OCI-LY7 (cell line): Measurements from ENCODE around the gene CRIP2. TPM values are rescaled to one million over a fixed set of nuclear protein-coding genes. Genes with fewer than 3 reads are reported as not detected.

ENCODE experiments used
- BruUV-seq: library from RNA; stranded (reverse); fragments of 400-500 nt; replicated peaks from 2 replicates; lab custom pipeline; 2021; lab: Mats Ljungman, UMichigan
- CTCF ChIA-PET: fragments of 300-600 bp; sonication (Branson Sonifier 250); formaldehyde crosslinking; loops from one replicate; lab custom pipeline; 2022; ENCODE audit warnings: antibody characterized with exemption; ENCODE audit not compliant: unreplicated experiment; lab: Charles Lee
- POLR2A ChIA-PET: fragments of 300-600 bp; sonication (Branson Sonifier 250); formaldehyde crosslinking; loops from one replicate; lab custom pipeline; 2022; ENCODE audit warnings: antibody characterized with exemption; lab: Charles Lee
- DNase-seq: peaks from one replicate; pipeline ENCODE4 v3.0.0-alpha.2; 2015; ENCODE audit warnings: low spot score
- H2AFZ ChIP-seq: fragments of 200-600 bp; sonication (generic), shearing (Covaris generic); 2 replicates; pipeline ENCODE4 v1.6.1; 2014; ENCODE audit warnings: mild to moderate bottlenecking, antibody characterized with exemption, low read length, moderate library complexity
- H3K27ac ChIP-seq: fragments of 200-600 bp; sonication (generic); 2 replicates; pipeline ENCODE4 v1.5.1; 2014; ENCODE audit warnings: mixed run types, low read depth, mild to moderate bottlenecking, moderate library complexity, low read length, inconsistent platforms; ENCODE audit not compliant: poor library complexity, severe bottlenecking
- H3K36me3 ChIP-seq: fragments of 200-600 bp; sonication (generic); 2 replicates; pipeline ENCODE4 v1.6.1; 2014; ENCODE audit warnings: mild to moderate bottlenecking, antibody characterized with exemption, low read length, moderate library complexity, mixed read lengths; ENCODE audit not compliant: insufficient read depth
- H3K4me1 ChIP-seq: fragments of 200-600 bp; sonication (generic); 2 replicates; pipeline ENCODE4 v1.5.1; 2014; ENCODE audit warnings: mild to moderate bottlenecking, low read length; ENCODE audit not compliant: insufficient read depth, poor library complexity, severe bottlenecking
- H3K4me2 ChIP-seq: fragments of 200-600 bp; sonication (generic); 2 replicates; pipeline ENCODE4 v1.6.1; 2014; ENCODE audit warnings: mild to moderate bottlenecking, low read length
- H3K4me3 ChIP-seq: fragments of 200-600 bp; sonication (generic); 2 replicates; pipeline ENCODE4 v1.5.1; 2014; ENCODE audit warnings: mild to moderate bottlenecking, low read depth, low read length; ENCODE audit not compliant: poor library complexity, severe bottlenecking
- H3K79me2 ChIP-seq: fragments of 200-600 bp; sonication (generic); 2 replicates; pipeline ENCODE4 v1.6.1; 2016; ENCODE audit warnings: low read depth, mild to moderate bottlenecking, low read length, moderate library complexity, mixed read lengths; ENCODE audit not compliant: insufficient read depth
- H3K9me2 ChIP-seq: fragments of 200-600 bp; sonication (generic); 2 replicates; pipeline ENCODE4 v1.6.1; 2016; ENCODE audit warnings: mild to moderate bottlenecking, low read length, mixed read lengths; ENCODE audit not compliant: insufficient read depth
- H3K9me3 ChIP-seq: fragments of 200-600 bp; sonication (generic); 2 replicates; pipeline ENCODE4 v1.6.1; 2014; ENCODE audit warnings: mild to moderate bottlenecking, mixed run types, low read length, mixed read lengths
- H4K20me1 ChIP-seq: fragments of 200-600 bp; sonication (generic); 2 replicates; pipeline ENCODE4 v1.6.1; 2014; ENCODE audit warnings: mild to moderate bottlenecking, antibody characterized with exemption, low read length, moderate library complexity, mixed read lengths; ENCODE audit not compliant: insufficient read depth
- CTCF ChIP-seq: fragments of 200-600 bp; sonication (generic); conservative IDR thresholded peaks from 2 replicates; pipeline ENCODE4 v1.5.1; 2014; ENCODE audit warnings: mild to moderate bottlenecking, antibody characterized with exemption, low read length, moderate library complexity, mixed read lengths
- EZH2phosphoT487 ChIP-seq: fragments of 200-600 bp; sonication (generic); IDR thresholded peaks from 2 replicates; pipeline ENCODE4 v1.6.1; 2018; ENCODE audit warnings: low read depth, borderline replicate concordance, mild to moderate bottlenecking, mixed run types, antibody characterized with exemption, low read length, moderate library complexity, mixed read lengths
- intact Hi-C: fragments of 100-400 bp; cut with micrococcal nuclease; formaldehyde crosslinking; loops from one replicate; pipeline ENCODE4 v1.10.0; 2022; ENCODE audit not compliant: unreplicated experiment
- total RNA-seq, 2 experiments: library from RNA; depleted of rRNA in 1 of 2; stranded (reverse); fragments of >200 nt in 1 of 2; shearing (Covaris generic) in 1 of 2; gene quantifications; 2 replicates each; pipeline ENCODE4 v1.2.3, GENCODE V29; 2014 to 2022

Gene CRIP2
- total RNA-seq, 2 experiments from 2014 or later = not detected

GRCh38 chr14:105525326-105525725 is 50.7 kb downstream of the CRIP2 start:
- Histone ChIP-seq H3K9me3 (no peaks in the 10 kb centered on the region), H3K4me2 (no peak overlapping the region), H4K20me1 (no peaks in the 10 kb centered on the region), H3K79me2 (no peaks in the 10 kb centered on the region), H3K4me1 (peaks cover 22% of the 10 kb centered on the region), H3K27ac (no peak overlapping the region), H3K9me2 (no peaks in the 10 kb centered on the region), H2AFZ (no peak overlapping the region), H3K4me3 (no peak overlapping the region), H3K36me3 (no peaks in the 10 kb centered on the region)
- TF ChIP-seq EZH2phosphoT487 (no peak), CTCF (no peak)
- intact Hi-C loops = no loop called here
- no peak for DNase-seq
- BruUV-seq = no TSS peak
- ChIA-PET CTCF (no interaction called here), POLR2A (no interaction called here)

GRCh38 chr14:105525861-105526775 is 51.5 kb downstream of the CRIP2 start, which contains the start of gene TMEM121:
Gene TMEM121, plus strand, starts transcription at chr14:105526583. Its CDS starts 2,252 bp downstream, at chr14:105528835.
- ChIA-PET POLR2A (no interaction called here), CTCF (no interaction called here)
- Histone ChIP-seq H3K27ac (no peak within 1 kb of the TSS), H3K4me3 (peak within 1 kb of the TSS; percentile 5), H3K36me3 (no peaks in the 10 kb centered on the region), H3K4me1 (peaks cover 28% of the 10 kb centered on the region), H3K9me2 (no peaks in the 10 kb centered on the region), H3K9me3 (no peaks in the 10 kb centered on the region), H4K20me1 (no peaks in the 10 kb centered on the region), H3K79me2 (no peaks in the 10 kb centered on the region), H3K4me2 (peak within 1 kb of the TSS; percentile 55; the same call in 1 of the 2 replicates), H2AFZ (no peak within 1 kb of the TSS)
- intact Hi-C loops = no loop called here
- no TSS peak for BruUV-seq
- TF ChIP-seq CTCF (no peak), EZH2phosphoT487 (no peak)
- DNase-seq = no peak
